ENCODE measurements around the gene ERGIC1. TPM values are rescaled to one million over a fixed set of nuclear protein-coding genes. Genes with fewer than 3 reads are reported as not detected.
"Not testable (repeated sequence)": the region's sequence is repeated elsewhere in the genome, so short reads cannot be mapped to it uniquely, and the experiment has no call there.

ERGIC1 gene
- total and polyA plus RNA-seq, 2 of the 13 experiments (the other 11 are each of a cell fraction or from before 2014, with no cell fraction given) = 78.5 to 184 TPM

- in situ Hi-C loops (cut with HindIII; ENCODE audit: extremely low pct_ligation_motif_present, low pct_unique_long_range_greater_than_20kb) (no loop called here), intact Hi-C loops (cut with micrococcal nuclease; ENCODE audit: unreplicated experiment) (no loop called here)
- Histone ChIP-seq H3K79me2 (ENCODE audit: insufficient read depth, low read length) (peaks cover 59% of the 10 kb centered on the region), H3K9ac (ENCODE audit: insufficient read depth, low read depth, low read length) (no peak overlapping the region), H3K36me3 (replicated peaks in 1 of 2; ENCODE audit: control insufficient read depth in 1 of 2, insufficient read depth in 2 of 2, low read length in 2 of 2) (peaks cover 0 to 14% of the 10 kb centered on the region in 2 experiments; a peak in 2 of 5 replicates), H3K9me3 (ENCODE audit: low read length) (no peaks in the 10 kb centered on the region), H4K20me1 (ENCODE audit: insufficient read depth, low read length) (no peaks in the 10 kb centered on the region; the same call in 1 of the 2 replicates), H3K4me3 (replicated peaks in 1 of 3; ENCODE audit: insufficient read depth in 1 of 3, low read depth in 2 of 3, low read length in 3 of 3) (no peak overlapping the region), H2AFZ (ENCODE audit: low read length) (no peak overlapping the region), H3K4me2 (ENCODE audit: low read depth, low read length) (no peak overlapping the region), H3K27me3 (ENCODE audit: control insufficient read depth in 1 of 2, insufficient read depth in 2 of 2, low read length in 2 of 2) (no peaks in the 10 kb centered on the region), H3K4me1 (ENCODE audit: insufficient read depth, low read length) (peaks cover 87% of the 10 kb centered on the region), H3K27ac (ENCODE audit: extremely low read length, insufficient read depth, low read length) (no peak overlapping the region)
- FAIRE-seq (no peak), ATAC-seq (no peak), DNase-seq (ENCODE audit: low spot score) (no peak)
- POLR2A ChIA-PET = interaction anchor here (1.1 to 4.5 kb wide), 5 partner anchors 18 to 147 kb away, joined by 3 to 351 read pairs (median 4); partner anchors contain the start of gene DUSP1
- no TSS peak for BruUV-seq (replicated peaks)
- CTCF ChIA-PET (ENCODE audit: low intra/inter-chr PET ratio, low total read pairs) = no interaction called here
- no peak for TF ChIP-seq GTF2F1 (IDR thresholded peaks at IDR 0.05; ENCODE audit: low read length)
- TF ChIP-seq ZKSCAN1 (IDR thresholded peaks at IDR 0.05; ENCODE audit: low read length) = peak; percentile 75
- WGBS (ENCODE audit: low lambda C conversion rate) = 98% methylated on average over 5 of the region's 5 CpGs
Measured at GRCh38 chr5:172861461-172861860, 27.4 kb downstream of the ERGIC1 start.

DNA sequence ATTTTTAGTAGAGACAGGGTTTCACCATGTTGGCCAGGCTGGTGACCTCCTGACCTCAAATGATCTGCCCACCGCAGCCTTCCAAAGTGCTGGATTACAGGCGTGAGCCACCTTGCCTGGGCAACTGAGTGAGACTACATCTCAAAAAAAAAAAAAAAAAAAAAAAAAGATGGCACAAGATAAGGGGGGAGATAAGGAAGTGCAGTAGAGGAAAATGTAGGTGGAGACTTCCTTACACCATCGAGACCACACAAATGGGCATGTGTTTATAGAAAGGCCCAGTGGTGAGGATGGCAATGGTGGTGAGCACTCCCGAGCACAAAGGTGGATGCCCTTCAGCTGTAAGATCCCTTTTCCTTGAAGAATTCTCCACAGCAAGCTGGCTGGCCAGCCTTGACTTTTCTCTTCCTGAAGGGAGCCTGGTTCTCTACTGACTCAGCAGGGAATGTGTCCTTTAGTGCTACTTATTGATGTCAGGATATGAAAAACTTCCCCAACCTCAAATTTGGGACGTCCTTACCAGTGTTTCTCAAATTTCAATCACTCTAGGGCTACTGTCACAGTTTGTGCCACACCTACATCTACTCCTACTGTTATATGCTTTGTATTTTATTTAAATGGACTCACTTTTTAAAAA lies 28.2 kb downstream of the ERGIC1 start:
- TF ChIP-seq ZNF530 (CRISPR knock-in tag; IDR thresholded peaks at IDR 0.05; ENCODE audit: low read depth) (no peak), KDM2A (CRISPR knock-in tag; IDR thresholded peaks at IDR 0.05; ENCODE audit: borderline replicate concordance, low read depth) (no peak), ZBTB21 (CRISPR knock-in tag; IDR thresholded peaks at IDR 0.05) (no peak), ZNF34 (CRISPR knock-in tag; IDR thresholded peaks at IDR 0.05; ENCODE audit: borderline replicate concordance) (no peak), ATF3 (CRISPR knock-in tag; IDR thresholded peaks at IDR 0.05) (no peak), HNRNPL (IDR thresholded peaks at IDR 0.05; ENCODE audit: low read depth, low read length) (no peak)
- Histone ChIP-seq H2AFZ (ENCODE audit: low read length) (no peak overlapping the region), H3K9ac (ENCODE audit: insufficient read depth, low read depth, low read length) (no peak overlapping the region), H3K27ac (ENCODE audit: extremely low read length, insufficient read depth, low read length) (peak overlapping the region; percentile 22), H3K4me1 (ENCODE audit: insufficient read depth, low read length) (peaks cover 87% of the 10 kb centered on the region), H3K36me3 (replicated peaks in 1 of 2; ENCODE audit: control insufficient read depth in 1 of 2, insufficient read depth in 2 of 2, low read length in 2 of 2) (peaks cover 0 to 10% of the 10 kb centered on the region in 2 experiments; a peak in 3 of 5 replicates), H3K4me2 (ENCODE audit: low read depth, low read length) (no peak overlapping the region), H3K27me3 (ENCODE audit: control insufficient read depth in 1 of 2, insufficient read depth in 2 of 2, low read length in 2 of 2) (no peaks in the 10 kb centered on the region), H4K20me1 (ENCODE audit: insufficient read depth, low read length) (no peaks in the 10 kb centered on the region; the same call in none of the 2 replicates), H3K4me3 (replicated peaks in 1 of 3; ENCODE audit: insufficient read depth in 1 of 3, low read depth in 2 of 3, low read length in 3 of 3) (no peak overlapping the region), H3K9me3 (ENCODE audit: low read length) (no peaks in the 10 kb centered on the region), H3K79me2 (ENCODE audit: insufficient read depth, low read length) (peaks cover 51% of the 10 kb centered on the region)
- POLR2A ChIA-PET = interaction anchor here (1.0 to 4.5 kb wide), 3 partner anchors 71 to 92 kb away, joined by 6 to 351 read pairs (median 94); partner anchors contain the start of gene DUSP1
- in situ Hi-C loops (cut with HindIII; ENCODE audit: extremely low pct_ligation_motif_present, low pct_unique_long_range_greater_than_20kb) (no loop called here), intact Hi-C loops (cut with micrococcal nuclease; ENCODE audit: unreplicated experiment) (no loop called here)
- WGBS (ENCODE audit: low lambda C conversion rate) = 96% methylated on average over 5 of the region's 5 CpGs
- no peak for ATAC-seq
- no peak for FAIRE-seq
- CTCF ChIA-PET (ENCODE audit: low intra/inter-chr PET ratio, low total read pairs) = no interaction called here
- BruUV-seq (replicated peaks) = no TSS peak
- DNase-seq (ENCODE audit: low spot score) = no peak

GRCh38 chr5:172864171-172864570 lies 30.1 kb downstream of the ERGIC1 start:
- H3K4me2 ChIP-seq (ENCODE audit: low read depth, low read length); H3K27ac ChIP-seq (ENCODE audit: extremely low read length, insufficient read depth, low read length); H3K27me3 ChIP-seq (ENCODE audit: control insufficient read depth in 1 of 2, insufficient read depth in 2 of 2, low read length in 2 of 2); H3K9me3 ChIP-seq (ENCODE audit: low read length); BruUV-seq (replicated peaks); H3K36me3 ChIP-seq (replicated peaks in 1 of 2; ENCODE audit: control insufficient read depth in 1 of 2, insufficient read depth in 2 of 2, low read length in 2 of 2); in situ Hi-C loops (cut with HindIII; ENCODE audit: extremely low pct_ligation_motif_present, low pct_unique_long_range_greater_than_20kb); H3K4me3 ChIP-seq (replicated peaks in 1 of 3; ENCODE audit: insufficient read depth in 1 of 3, low read depth in 2 of 3, low read length in 3 of 3); H4K20me1 ChIP-seq (ENCODE audit: insufficient read depth, low read length); intact Hi-C loops (cut with micrococcal nuclease; ENCODE audit: unreplicated experiment); H2AFZ ChIP-seq (ENCODE audit: low read length); FAIRE-seq; ATAC-seq; DNase-seq (ENCODE audit: low spot score); CTCF ChIA-PET (ENCODE audit: low intra/inter-chr PET ratio, low total read pairs); H3K9ac ChIP-seq (ENCODE audit: insufficient read depth, low read depth, low read length): not testable (repeated sequence)
- 72% methylated on average over 4 of the region's 4 CpGs for WGBS (ENCODE audit: low lambda C conversion rate)
- H3K4me1 ChIP-seq (ENCODE audit: insufficient read depth, low read length) = peaks cover 88% of the 10 kb centered on the region
- POLR2A ChIA-PET = interaction anchor here (1.1 kb wide), 1 partner anchor 93 kb away, joined by 3 read pairs; the partner anchor contains the start of gene DUSP1
- H3K79me2 ChIP-seq (ENCODE audit: insufficient read depth, low read length) = peaks cover 48% of the 10 kb centered on the region
